Measurements from ENCODE around the gene VSIR.
A peak's percentile ranks its signal among the peaks of the same experiment; 100 is the strongest.

The VSIR gene

GRCh38 chr10:71806704-71807556, 33.6 kb upstream of the VSIR start:
- no peak for TF ChIP-seq CTCF (IDR thresholded peaks at IDR 0.05; ENCODE audit: low read depth, low read length)
- DNase-seq (ENCODE audit: low read depth, low spot score) = no peak
- in situ Hi-C loops (cut with HindIII; ENCODE audit: low sequenced_read_pairs) = no loop called here
- H3K4me3 ChIP-seq (ENCODE audit: low read depth, low read length) = no peak overlapping the region

GRCh38 chr10:71805776-71806703, 32.7 kb upstream of the VSIR start:
- TF ChIP-seq CTCF (IDR thresholded peaks at IDR 0.05; ENCODE audit: low read depth, low read length) = no peak
- peak; percentile 12 for DNase-seq (ENCODE audit: low read depth, low spot score)
- in situ Hi-C loops (cut with HindIII; ENCODE audit: low sequenced_read_pairs) = no loop called here
- H3K4me3 ChIP-seq (ENCODE audit: low read depth, low read length) = no peak overlapping the region

GRCh38 chr10:71804077-71804476, 30.8 kb upstream of the VSIR start:
- TF ChIP-seq CTCF (IDR thresholded peaks at IDR 0.05; ENCODE audit: low read depth, low read length) = no peak
- no peak for DNase-seq (ENCODE audit: low read depth, low spot score)
- H3K4me3 ChIP-seq (ENCODE audit: low read depth, low read length) = no peak overlapping the region
- in situ Hi-C loops (cut with HindIII; ENCODE audit: low sequenced_read_pairs) = no loop called here

GRCh38 chr10:71802715-71803488, 29.6 kb upstream of the VSIR start:
- no peak overlapping the region for H3K4me3 ChIP-seq (ENCODE audit: low read depth, low read length)
- no peak for TF ChIP-seq CTCF (IDR thresholded peaks at IDR 0.05; ENCODE audit: low read depth, low read length)
- in situ Hi-C loops (cut with HindIII; ENCODE audit: low sequenced_read_pairs) = no loop called here
- DNase-seq (ENCODE audit: low read depth, low spot score) = no peak

- no peak for DNase-seq (ENCODE audit: low read depth, low spot score)
- H3K4me3 ChIP-seq (ENCODE audit: low read depth, low read length) = no peak overlapping the region
- in situ Hi-C loops (cut with HindIII; ENCODE audit: low sequenced_read_pairs) = no loop called here
- no peak for TF ChIP-seq CTCF (IDR thresholded peaks at IDR 0.05; ENCODE audit: low read depth, low read length)
Observed at GRCh38 chr10:71802235-71802634, 28.9 kb upstream of the VSIR start.

- in situ Hi-C loops (cut with HindIII; ENCODE audit: low sequenced_read_pairs) = no loop called here
- H3K4me3 ChIP-seq (ENCODE audit: low read depth, low read length) = no peak overlapping the region
- no peak for DNase-seq (ENCODE audit: low read depth, low spot score)
- no peak for TF ChIP-seq CTCF (IDR thresholded peaks at IDR 0.05; ENCODE audit: low read depth, low read length)
Observed at GRCh38 chr10:71801361-71801760, 28.0 kb upstream of the VSIR start.

Measured in astrocyte of the spinal cord (primary cell).